ENCODE measurements around the gene EBF3.

DNA sequence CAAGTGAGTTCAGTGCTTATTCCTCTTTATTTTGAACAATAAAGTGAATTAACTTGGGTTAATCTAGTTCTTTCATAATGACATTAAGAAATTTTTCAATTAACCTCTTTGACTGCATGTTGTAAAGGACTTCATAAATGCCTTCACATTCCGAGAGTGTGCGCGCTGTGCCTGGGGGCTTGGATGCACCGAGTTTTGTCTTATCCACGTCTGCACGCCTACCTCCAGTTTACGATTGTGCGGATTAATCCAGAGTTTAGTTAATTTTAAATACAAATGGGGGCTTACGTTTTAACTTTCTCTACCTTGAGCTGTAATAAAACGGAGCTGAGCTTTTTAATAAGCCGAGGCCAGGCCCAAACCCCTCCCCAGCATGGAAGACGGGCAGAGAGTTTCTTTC, 120.4 kb downstream of the EBF3 start:
- no peak for TF ChIP-seq EZH2 (IDR thresholded peaks at IDR 0.05; ENCODE audit: borderline replicate concordance, low read depth, low read length, poor library complexity, severe bottlenecking)
- TF ChIP-seq, protein P1, sequence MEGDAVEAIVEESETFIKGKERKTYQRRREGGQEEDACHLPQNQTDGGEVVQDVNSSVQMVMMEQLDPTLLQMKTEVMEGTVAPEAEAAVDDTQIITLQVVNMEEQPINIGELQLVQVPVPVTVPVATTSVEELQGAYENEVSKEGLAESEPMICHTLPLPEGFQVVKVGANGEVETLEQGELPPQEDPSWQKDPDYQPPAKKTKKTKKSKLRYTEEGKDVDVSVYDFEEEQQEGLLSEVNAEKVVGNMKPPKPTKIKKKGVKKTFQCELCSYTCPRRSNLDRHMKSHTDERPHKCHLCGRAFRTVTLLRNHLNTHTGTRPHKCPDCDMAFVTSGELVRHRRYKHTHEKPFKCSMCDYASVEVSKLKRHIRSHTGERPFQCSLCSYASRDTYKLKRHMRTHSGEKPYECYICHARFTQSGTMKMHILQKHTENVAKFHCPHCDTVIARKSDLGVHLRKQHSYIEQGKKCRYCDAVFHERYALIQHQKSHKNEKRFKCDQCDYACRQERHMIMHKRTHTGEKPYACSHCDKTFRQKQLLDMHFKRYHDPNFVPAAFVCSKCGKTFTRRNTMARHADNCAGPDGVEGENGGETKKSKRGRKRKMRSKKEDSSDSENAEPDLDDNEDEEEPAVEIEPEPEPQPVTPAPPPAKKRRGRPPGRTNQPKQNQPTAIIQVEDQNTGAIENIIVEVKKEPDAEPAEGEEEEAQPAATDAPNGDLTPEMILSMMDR (conservative IDR thresholded peaks at IDR 0.05; ENCODE audit: low read depth, low read length): no peak

Measured in A673 (cell line).